Thyroid gland (tissue), 4 donors: ENCODE results near the gene RSRC1. TPM values are rescaled to one million over a fixed set of nuclear protein-coding genes. Genes with fewer than 3 reads are reported as not detected.

Source experiments
- DNase-seq, 2 donors: peaks; one replicate each; pipeline ENCODE4 v3.0.0-alpha.2; 2019
- H3K27ac ChIP-seq, 3 donors: fragments of 200-600 bp; sonication (generic); 1 replicate in 2 of 3; 2 replicates in 1 of 3; pipeline ENCODE4 v1.5.1; 2016 to 2019; ENCODE audit warnings: mild to moderate bottlenecking in 1 of 3, moderate library complexity in 1 of 3
- H3K27me3 ChIP-seq: fragments of 200-600 bp; sonication (generic); one replicate; pipeline ENCODE4 v1.5.1; 2019
- H3K36me3 ChIP-seq, 2 donors: fragments of 200-600 bp; sonication (generic); one replicate each; pipeline ENCODE4 v1.5.1; 2016 to 2019
- H3K4me1 ChIP-seq, 2 donors: fragments of 200-600 bp; sonication (generic); one replicate each; pipeline ENCODE4 v1.5.1; 2017 to 2019
- H3K4me3 ChIP-seq, 3 donors: fragments of 200-600 bp; sonication (generic); replicated peaks in 1 of 3; 1 replicate in 2 of 3; 2 replicates in 1 of 3; pipeline ENCODE4 v1.5.1; 2016; ENCODE audit warnings: mild to moderate bottlenecking in 1 of 3
- H3K9me3 ChIP-seq: fragments of 200-600 bp; sonication (generic); one replicate; pipeline ENCODE4 v1.5.1; 2017
- POLR2A ChIP-seq, 2 donors: fragments of 450-650 bp; IDR thresholded peaks; one replicate each; pipeline ENCODE4 v1.6.1; 2017; ENCODE audit warnings: antibody characterized with exemption in 2 of 2, mild to moderate bottlenecking in 2 of 2, moderate library complexity in 1 of 2
- WGBS, 2 donors: methylation state at CpG; one replicate each; pipeline ENCODE4 v1.1.5; 2017; 5-methylcytosine and 5-hydroxymethylcytosine counted together
- intact Hi-C: fragments of 100-400 bp; cut with DNase I; formaldehyde crosslinking; loops from one replicate; pipeline ENCODE4 v1.15.1; 2023
- total RNA-seq, 4 donors: library from RNA; depleted of rRNA; stranded (reverse); fragments of >200 nt; gene quantifications; one replicate each; pipeline ENCODE4 v1.2.3, GENCODE V29; 2016
- TF ChIP-seq, protein P1 (sequence below), 6 experiments: fragments of 200-600 bp in 3 of 6; fragments of 450-650 bp in 3 of 6; sonication (generic) in 3 of 6; IDR thresholded peaks; one replicate each; pipeline ENCODE4 v1.5.1; 2016 to 2019; ENCODE audit warnings: antibody characterized with exemption in 6 of 6, mild to moderate bottlenecking in 2 of 6, inconsistent platforms in 1 of 6, moderate library complexity in 1 of 6

Gene RSRC1
- total RNA-seq, 4 donors from 2014 or later: 51.7 to 65.4 (median 59.9) TPM

DNA sequence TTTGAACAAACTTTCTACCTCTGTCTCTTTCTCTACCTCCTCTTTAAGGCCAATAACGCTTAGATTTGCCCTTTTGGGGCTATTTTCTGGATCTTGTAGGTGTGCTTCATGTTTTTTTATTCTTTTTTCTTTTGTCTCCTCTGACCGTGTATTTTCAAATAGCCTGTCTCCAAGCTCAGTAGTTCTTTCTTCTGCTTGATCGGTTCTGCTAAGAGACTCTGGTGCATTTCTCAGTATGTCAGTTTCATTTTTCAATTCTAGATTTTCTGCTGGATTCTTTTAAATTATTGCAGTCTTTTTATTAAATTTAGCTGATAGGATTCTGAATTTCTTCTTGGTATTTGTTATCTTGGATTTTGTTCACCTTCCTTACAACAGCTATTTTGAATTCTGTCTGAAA is 148.7 kb downstream of the RSRC1 start:
- peaks cover 0 to 4% of the 10 kb centered on the region in 2 donors for H3K4me1 ChIP-seq
- 48 to 65% methylated on average over 3 of the region's 3 CpGs for WGBS, 2 donors
- no peaks in the 10 kb centered on the region for H3K9me3 ChIP-seq
- H3K4me3 ChIP-seq: no peak overlapping the region
- TF ChIP-seq, protein P1, sequence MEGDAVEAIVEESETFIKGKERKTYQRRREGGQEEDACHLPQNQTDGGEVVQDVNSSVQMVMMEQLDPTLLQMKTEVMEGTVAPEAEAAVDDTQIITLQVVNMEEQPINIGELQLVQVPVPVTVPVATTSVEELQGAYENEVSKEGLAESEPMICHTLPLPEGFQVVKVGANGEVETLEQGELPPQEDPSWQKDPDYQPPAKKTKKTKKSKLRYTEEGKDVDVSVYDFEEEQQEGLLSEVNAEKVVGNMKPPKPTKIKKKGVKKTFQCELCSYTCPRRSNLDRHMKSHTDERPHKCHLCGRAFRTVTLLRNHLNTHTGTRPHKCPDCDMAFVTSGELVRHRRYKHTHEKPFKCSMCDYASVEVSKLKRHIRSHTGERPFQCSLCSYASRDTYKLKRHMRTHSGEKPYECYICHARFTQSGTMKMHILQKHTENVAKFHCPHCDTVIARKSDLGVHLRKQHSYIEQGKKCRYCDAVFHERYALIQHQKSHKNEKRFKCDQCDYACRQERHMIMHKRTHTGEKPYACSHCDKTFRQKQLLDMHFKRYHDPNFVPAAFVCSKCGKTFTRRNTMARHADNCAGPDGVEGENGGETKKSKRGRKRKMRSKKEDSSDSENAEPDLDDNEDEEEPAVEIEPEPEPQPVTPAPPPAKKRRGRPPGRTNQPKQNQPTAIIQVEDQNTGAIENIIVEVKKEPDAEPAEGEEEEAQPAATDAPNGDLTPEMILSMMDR (IDR thresholded peaks at IDR 0.05): no peak
- no peak for TF ChIP-seq POLR2A (IDR thresholded peaks at IDR 0.05)
- intact Hi-C loops: no loop called here
- no peak for DNase-seq
- no peaks in the 10 kb centered on the region for H3K27me3 ChIP-seq
- H3K27ac ChIP-seq: no peak overlapping the region
- H3K36me3 ChIP-seq: no peaks in the 10 kb centered on the region

DNA sequence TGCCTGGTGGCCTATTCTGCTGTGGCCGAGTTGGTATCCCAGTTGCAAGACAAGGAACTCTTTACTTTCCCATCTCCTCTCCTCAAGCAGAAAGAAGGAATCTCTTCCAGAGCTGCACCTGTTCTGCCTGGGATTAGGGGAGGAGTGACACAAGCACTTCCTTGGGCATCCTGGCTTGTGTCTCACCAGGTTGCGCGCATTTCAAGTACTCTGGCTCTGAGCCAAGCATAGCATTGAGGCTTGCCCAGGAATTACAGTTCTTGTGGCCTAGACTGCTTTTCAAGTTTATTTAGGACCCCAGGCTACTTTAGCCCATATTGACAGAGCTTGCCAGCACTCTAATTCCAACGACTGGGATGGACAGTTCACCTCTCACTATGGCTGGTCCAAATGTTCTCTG is 150.5 kb downstream of the RSRC1 start:
- H3K27me3 ChIP-seq: no peaks in the 10 kb centered on the region
- TF ChIP-seq POLR2A (IDR thresholded peaks at IDR 0.05): no peak
- intact Hi-C loops: no loop called here
- H3K9me3 ChIP-seq: no peaks in the 10 kb centered on the region
- 46 to 67% methylated on average over 4 of the region's 4 CpGs for WGBS, 2 donors
- H3K4me3 ChIP-seq: no peak overlapping the region
- peaks cover 0 to 4% of the 10 kb centered on the region in 2 donors for H3K4me1 ChIP-seq
- no peaks in the 10 kb centered on the region for H3K36me3 ChIP-seq
- DNase-seq: peak; percentile 47 to 63
- no peak overlapping the region for H3K27ac ChIP-seq

DNA sequence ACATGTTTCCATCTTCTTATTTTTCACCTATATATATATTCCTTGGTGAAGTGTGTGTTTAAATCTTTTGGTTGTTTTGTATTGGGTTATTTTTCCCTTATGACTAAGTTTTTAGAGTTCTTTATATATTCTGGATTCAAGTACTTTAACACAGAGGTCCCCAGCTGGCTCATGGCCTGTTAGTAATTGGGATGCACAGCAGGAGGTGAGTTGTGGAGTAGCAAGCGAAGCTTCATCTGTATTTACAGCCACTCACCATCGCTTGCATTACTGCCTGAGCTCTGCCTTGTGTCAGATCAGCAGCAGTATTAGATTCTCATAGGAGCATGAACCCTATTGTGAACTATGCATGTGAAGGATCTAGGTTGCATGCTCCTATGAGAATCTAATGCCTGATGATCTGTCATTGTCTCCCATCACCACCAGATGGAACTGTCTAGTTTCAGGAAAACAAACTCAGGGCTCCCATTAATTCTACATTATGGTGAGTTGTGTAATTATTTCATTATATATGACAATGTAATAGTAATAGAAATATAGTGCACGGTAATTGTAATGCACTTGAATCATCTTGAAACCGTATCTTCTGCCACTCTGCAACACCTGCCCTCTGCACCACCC is 151.6 kb downstream of the RSRC1 start:
- Histone ChIP-seq H3K27ac (no peak overlapping the region), H3K4me1 (peaks cover 0 to 4% of the 10 kb centered on the region in 2 donors), H3K27me3 (no peaks in the 10 kb centered on the region), H3K36me3 (no peaks in the 10 kb centered on the region), H3K4me3 (no peak overlapping the region), H3K9me3 (no peaks in the 10 kb centered on the region)
- WGBS, 2 donors: 74 to 84% methylated on average over 4 of the region's 4 CpGs
- intact Hi-C loops: no loop called here
- TF ChIP-seq, protein P1 (IDR thresholded peaks at IDR 0.05): no peak
- no peak for TF ChIP-seq POLR2A (IDR thresholded peaks at IDR 0.05)
- DNase-seq: no peak

DNA sequence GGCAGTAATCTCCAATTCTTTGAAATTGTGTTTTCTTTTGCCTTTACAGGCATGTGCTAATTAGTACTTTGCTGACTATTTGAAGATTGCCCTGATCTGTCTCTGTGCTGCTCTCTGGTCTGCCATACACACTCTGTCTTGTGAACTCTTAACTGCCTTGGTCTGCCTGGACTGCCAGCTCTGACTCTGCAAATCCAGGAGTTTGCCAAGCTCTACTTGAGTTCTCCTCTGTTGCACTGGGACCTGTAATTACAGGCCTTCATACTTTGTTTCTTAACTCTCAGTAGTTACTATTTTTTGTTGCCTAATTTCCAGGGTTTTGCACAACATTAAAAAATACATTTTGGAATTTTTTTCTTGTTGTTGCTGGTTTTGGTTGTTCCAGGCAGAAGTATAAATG is 155.0 kb downstream of the RSRC1 start:
- Histone ChIP-seq H3K9me3 (no peaks in the 10 kb centered on the region), H3K4me3 (no peak overlapping the region), H3K36me3 (no peaks in the 10 kb centered on the region), H3K27me3 (no peaks in the 10 kb centered on the region), H3K27ac (no peak overlapping the region), H3K4me1 (peaks cover 0 to 4% of the 10 kb centered on the region in 2 donors)
- TF ChIP-seq, protein P1 (IDR thresholded peaks at IDR 0.05): no peak
- TF ChIP-seq POLR2A (IDR thresholded peaks at IDR 0.05): no peak
- DNase-seq: peak in 1 of 2 donors; percentile 3
- intact Hi-C loops: no loop called here

DNA sequence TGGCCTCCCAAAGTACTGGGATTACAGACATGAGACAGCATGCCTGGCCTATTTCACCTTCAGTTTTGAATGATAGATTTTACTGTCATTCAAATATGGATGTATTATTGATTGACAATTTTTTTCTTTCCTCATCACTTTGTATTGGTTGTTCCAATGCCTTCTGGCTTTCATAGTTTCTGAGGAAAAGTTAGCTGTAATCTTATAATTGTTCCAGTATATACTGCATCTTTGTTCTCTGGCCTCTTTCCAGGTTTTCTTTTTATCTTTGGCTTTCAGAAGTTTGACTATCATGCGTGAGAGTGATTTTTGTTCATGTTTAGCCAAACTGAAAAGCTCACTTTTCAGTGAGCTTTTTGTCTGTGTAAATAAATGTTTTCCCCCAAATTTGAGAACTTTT is 157.1 kb downstream of the RSRC1 start:
- Histone ChIP-seq H3K27ac (no peak overlapping the region), H3K4me1 (no peaks in the 10 kb centered on the region), H3K36me3 (no peaks in the 10 kb centered on the region), H3K27me3 (no peaks in the 10 kb centered on the region), H3K4me3 (no peak overlapping the region), H3K9me3 (no peaks in the 10 kb centered on the region)
- intact Hi-C loops: no loop called here
- TF ChIP-seq, protein P1 (IDR thresholded peaks at IDR 0.05): no peak
- no peak for TF ChIP-seq POLR2A (IDR thresholded peaks at IDR 0.05)
- 95 to 97% methylated on average over 1 of the region's 1 CpG for WGBS, 2 donors
- no peak for DNase-seq
